ENCODE data around the gene COQ3. TPM values are rescaled to one million over a fixed set of nuclear protein-coding genes. Genes with fewer than 3 reads are reported as not detected.

Gene COQ3
- total and polyA plus RNA-seq, 2 of the 4 experiments (the other 2 are of a cell fraction) = 8.2 to 8.9 TPM

GRCh38 chr6:99330159-99330558 lies 63.8 kb downstream of the COQ3 start:
- DNase-seq = peak; percentile 79
- no peak overlapping the region for H3K18ac ChIP-seq (ENCODE audit: low read depth, low read length)
- no peak overlapping the region for H4K8ac ChIP-seq (ENCODE audit: low read depth in 2 of 2, low read length in 2 of 2)
- no peak overlapping the region for H4K5ac ChIP-seq (ENCODE audit: low read depth, low read length)
- H3K36me3 ChIP-seq (ENCODE audit: control insufficient read depth, insufficient read depth, low read length) = no peaks in the 10 kb centered on the region
- no peak overlapping the region for H2AFZ ChIP-seq (replicated peaks; ENCODE audit: low read length, poor library complexity)
- no peaks in the 10 kb centered on the region for H3K9me1 ChIP-seq (ENCODE audit: insufficient read depth, low read length)
- no peak overlapping the region for H2BK5ac ChIP-seq (ENCODE audit: low read depth, low read length, poor library complexity, severe bottlenecking)
- no peak overlapping the region for H3K4me3 ChIP-seq (ENCODE audit: insufficient read depth, low read depth, low read length)
- peak; percentile 89 for ATAC-seq (ENCODE audit: low read depth)
- no peak overlapping the region for H3K56ac ChIP-seq (ENCODE audit: extremely low read depth, insufficient read depth, low read length)
- no peaks in the 10 kb centered on the region for H3K4me1 ChIP-seq (ENCODE audit: control insufficient read depth, insufficient read depth, low read length)
- H3K9ac ChIP-seq (ENCODE audit: low read depth, low read length) = no peak overlapping the region
- no peak overlapping the region for H2AK5ac ChIP-seq (ENCODE audit: low read depth, low read length)
- no peak overlapping the region for H2BK120ac ChIP-seq (ENCODE audit: low read depth, low read length)
- no CpG with 5 or more reads among the region's 2 CpGs for WGBS, 2 experiments (ENCODE audit: extremely low coverage in 2 of 2, insufficient read length in 1 of 2)
- H3K23ac ChIP-seq (ENCODE audit: low read depth, low read length) = no peak overlapping the region
- H2BK20ac ChIP-seq (ENCODE audit: low read depth, low read length) = no peak overlapping the region
- no peak overlapping the region for H3K4ac ChIP-seq (ENCODE audit: low read depth, low read length)
- ChIA-PET CTCF (interaction anchor here (0.6 to 1.7 kb wide), 16 partner anchors 10 to 493 kb away, joined by 3 to 14 read pairs (median 4); no protein-coding TSS in a partner anchor), POLR2A (ENCODE audit: unreplicated experiment) (no interaction called here)
- intact Hi-C loops (cut with micrococcal nuclease) (loop anchor here (1.0 to 5.0 kb wide), 2 partner anchors 192 to 492 kb away; no protein-coding TSS in a partner anchor), dilution Hi-C loops (cut with HindIII; ENCODE audit: low sequenced_read_pairs, unreplicated experiment) (no loop called here), in situ Hi-C loops (cut with MboI; ENCODE audit: low sequenced_read_pairs) (no loop called here)
- no peak for TF ChIP-seq NFE2L2 (IDR thresholded peaks at IDR 0.05; ENCODE audit: low read depth, low read length)
- peak; percentile 63 for TF ChIP-seq RAD21 (IDR thresholded peaks at IDR 0.05; ENCODE audit: low read length)
- no peak for TF ChIP-seq MAZ (IDR thresholded peaks at IDR 0.05; ENCODE audit: borderline replicate concordance, low read depth, low read length)
- peak; percentile 51 for TF ChIP-seq SMC3 (IDR thresholded peaks at IDR 0.05; ENCODE audit: low read depth, low read length)
- TF ChIP-seq CTCF (conservative IDR thresholded peaks at IDR 0.05; ENCODE audit: low read depth, low read length) = peak; percentile 78
- no peak for TF ChIP-seq MXI1 (IDR thresholded peaks at IDR 0.05; ENCODE audit: borderline replicate concordance, low read depth, low read length)
- TF ChIP-seq MAFK (IDR thresholded peaks at IDR 0.05; ENCODE audit: low read depth, low read length) = no peak
- TF ChIP-seq RFX5 (IDR thresholded peaks at IDR 0.05; ENCODE audit: low read depth, low read length) = no peak
- TF ChIP-seq FOS (IDR thresholded peaks at IDR 0.05; ENCODE audit: low read depth, low read length) = no peak
- H3K14ac ChIP-seq (replicated peaks; ENCODE audit: low read depth, low read length) = no peak overlapping the region
- H3K4me2 ChIP-seq (ENCODE audit: low read depth, low read length) = peak overlapping the region; percentile 52; the same call in 1 of the 2 replicates
- no peak overlapping the region for H2AK9ac ChIP-seq (replicated peaks; ENCODE audit: low read depth, low read length, poor library complexity)
- H2BK15ac ChIP-seq (ENCODE audit: low read depth, low read length) = no peak overlapping the region
- H3K79me1 ChIP-seq (ENCODE audit: low read depth in 1 of 2, low read length in 2 of 2) = no peaks in the 10 kb centered on the region
- H4K91ac ChIP-seq (ENCODE audit: insufficient read depth, low read depth, low read length) = no peak overlapping the region
- no TSS peak for BruUV-seq (replicated peaks)
- H3K27me3 ChIP-seq (ENCODE audit: control insufficient read depth, insufficient read depth, low read length) = no peaks in the 10 kb centered on the region
- no peaks in the 10 kb centered on the region for H4K20me1 ChIP-seq (ENCODE audit: insufficient read depth, low read length)
- H3K9me3 ChIP-seq (ENCODE audit: control insufficient read depth, insufficient read depth, low read length) = no peaks in the 10 kb centered on the region
- no peak overlapping the region for H3K27ac ChIP-seq (ENCODE audit: insufficient read depth, low read length)
